GM18861 (cell line): ENCODE measurements around the gene TMEM254.
"Not testable (repeated sequence)": the region's sequence is repeated elsewhere in the genome, so short reads cannot be mapped to it uniquely, and the experiment has no call there.

Experiments
- ATAC-seq: cut with Tn5 transposase; IDR thresholded peaks from one replicate; pipeline ENCODE4 v1.9.1; 2021; ENCODE audit not compliant: unreplicated experiment

TMEM254 gene

DNA sequence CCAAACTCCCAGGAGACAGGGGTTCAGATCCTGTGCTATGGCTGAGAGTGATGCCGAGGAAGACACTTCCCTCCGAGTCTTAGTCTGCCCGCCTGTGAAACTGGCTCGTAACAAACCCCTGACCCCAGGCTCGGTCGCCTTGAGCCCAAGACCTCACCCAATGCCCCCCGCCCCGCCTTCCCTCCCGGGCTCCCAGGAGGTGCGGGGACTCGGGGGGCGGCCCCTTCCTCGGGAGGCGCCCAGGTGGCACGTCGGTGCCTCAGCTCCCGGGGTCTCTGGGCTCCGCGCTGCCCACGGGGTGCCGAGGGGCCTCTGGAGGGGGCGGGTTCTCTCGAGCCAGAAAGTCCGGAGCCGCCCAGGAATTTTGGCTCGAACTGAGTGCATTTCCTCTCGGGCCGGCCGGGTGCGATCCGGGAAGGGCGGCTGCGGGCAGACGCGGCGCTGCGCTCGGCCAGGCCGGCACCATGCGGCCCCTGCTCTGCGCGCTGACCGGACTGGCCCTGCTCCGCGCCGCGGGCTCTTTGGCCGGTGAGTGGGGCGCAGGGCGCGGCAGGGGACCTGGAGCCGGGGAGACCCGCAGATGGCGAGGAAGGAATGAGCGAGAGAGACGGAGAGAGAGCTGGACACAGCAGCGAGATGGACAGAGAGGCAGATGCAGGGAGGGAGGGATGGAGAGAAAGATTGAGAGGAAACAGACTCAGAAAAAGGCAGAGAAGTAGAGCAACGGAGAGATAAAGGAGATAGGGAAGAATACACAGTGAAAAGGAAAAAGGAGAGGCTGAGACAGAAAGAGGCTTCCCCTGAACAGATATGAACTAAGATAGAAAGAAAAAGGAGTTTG, 54.1 kb downstream of the TMEM254 start, which contains the start of gene PLAC9:
PLAC9 (plus strand) TSS at position 432 of the 841 bp plus-strand sequence; CDS start at position 465, 33 bp downstream.
- ATAC-seq: no peak

DNA sequence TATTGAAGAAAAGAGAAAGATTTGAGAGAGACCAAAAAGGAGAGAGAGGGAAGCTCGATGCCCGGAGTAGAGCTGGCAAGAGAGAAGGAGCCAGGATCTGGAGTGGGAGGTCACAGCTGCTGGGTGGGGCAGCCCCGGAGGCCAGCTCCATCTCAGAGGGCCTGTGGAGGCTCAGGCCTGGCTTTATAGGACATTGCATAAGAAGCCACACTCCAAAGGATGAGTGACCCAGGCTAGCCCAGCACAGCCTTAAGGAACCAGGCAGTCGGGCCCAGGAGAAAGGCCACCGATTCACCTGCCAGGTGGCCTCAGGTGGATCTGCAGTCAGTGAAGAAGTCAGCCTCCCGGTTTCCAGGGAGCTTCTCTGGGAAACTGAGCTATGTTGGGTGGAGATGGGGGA, 54.7 kb downstream of the TMEM254 start:
- no peak for ATAC-seq

DNA sequence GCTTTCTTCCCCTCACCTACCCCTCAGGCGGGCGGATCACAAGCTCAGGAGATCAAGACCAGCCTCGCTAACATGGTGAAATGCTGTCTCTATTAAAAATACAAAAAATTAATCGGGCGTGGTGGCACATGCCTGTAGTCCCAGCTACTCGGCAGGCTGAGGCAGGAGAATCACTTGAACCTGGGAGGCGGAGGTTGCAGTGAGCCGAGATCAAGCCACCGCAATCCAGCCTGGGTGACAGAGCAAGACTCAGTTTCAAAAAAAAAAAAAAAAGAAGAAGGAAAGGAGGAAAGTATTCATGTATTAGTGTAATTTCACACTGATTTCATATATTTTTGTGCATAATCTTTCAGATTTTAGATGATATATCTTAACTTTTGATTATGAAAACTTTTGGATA, 55.2 kb downstream of the TMEM254 start:
- ATAC-seq: not testable (repeated sequence)

DNA sequence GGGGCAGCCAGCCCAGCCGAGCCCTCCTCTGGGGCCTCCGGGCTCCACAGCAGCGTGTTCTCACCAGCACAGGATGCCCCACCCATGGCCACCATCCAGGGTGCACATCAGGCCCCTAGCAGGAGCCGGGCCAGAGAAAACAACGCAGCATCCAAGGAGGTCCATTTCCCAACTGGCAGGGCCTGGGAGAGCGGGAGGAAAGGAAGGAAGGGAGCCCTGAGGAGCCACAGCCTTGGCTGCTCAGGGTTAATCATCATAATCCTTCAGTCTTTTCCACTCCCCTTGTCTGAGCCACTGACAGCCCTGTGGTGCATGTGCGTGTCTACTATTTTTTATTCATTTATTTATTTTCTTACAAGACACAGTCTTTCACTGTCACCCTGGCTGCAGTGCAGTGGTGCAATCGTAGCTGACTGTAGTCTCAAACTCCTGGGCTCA, 57.7 kb downstream of the TMEM254 start:
- no peak for ATAC-seq

DNA sequence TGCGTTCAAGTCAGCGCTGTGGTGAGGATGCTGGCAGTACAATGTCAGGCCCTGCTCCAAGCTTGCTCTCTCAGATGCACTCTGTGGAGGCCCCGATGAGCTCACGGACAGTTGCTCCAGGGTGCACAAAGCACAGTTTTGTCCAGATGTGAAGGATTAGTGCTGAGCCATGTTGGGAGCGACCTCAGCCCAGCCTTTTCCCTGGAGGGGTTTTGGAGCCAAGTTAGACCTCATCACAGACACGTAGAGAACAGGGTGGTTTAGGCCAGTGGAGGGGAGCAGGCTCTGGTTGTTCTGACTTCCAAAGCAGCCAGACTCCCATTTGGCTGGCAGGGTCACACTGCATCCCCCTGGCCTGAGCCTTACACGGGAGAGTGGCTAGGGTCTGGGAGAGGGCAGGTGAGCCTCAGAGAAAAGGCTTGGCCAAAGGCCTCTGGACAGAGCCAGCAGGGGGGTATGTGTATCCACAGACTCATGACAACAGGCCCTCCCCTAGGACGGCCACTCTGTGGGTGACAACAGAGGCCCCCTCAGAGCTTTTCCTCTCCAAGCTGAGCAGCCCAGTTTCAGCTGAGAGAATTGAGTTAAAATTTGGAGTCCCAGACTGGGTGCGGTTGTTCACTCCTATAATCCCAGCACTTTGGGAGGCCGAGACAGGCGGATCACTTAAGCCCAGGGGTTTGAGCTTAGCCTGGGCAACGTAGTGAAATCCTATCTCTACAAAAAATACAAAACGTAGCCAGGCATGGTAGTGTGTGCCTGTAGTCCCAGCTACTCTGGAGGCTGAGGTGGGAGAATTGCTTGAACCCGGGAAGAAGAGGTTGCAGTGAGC, 58.8 kb downstream of the TMEM254 start:
- no peak for ATAC-seq

DNA sequence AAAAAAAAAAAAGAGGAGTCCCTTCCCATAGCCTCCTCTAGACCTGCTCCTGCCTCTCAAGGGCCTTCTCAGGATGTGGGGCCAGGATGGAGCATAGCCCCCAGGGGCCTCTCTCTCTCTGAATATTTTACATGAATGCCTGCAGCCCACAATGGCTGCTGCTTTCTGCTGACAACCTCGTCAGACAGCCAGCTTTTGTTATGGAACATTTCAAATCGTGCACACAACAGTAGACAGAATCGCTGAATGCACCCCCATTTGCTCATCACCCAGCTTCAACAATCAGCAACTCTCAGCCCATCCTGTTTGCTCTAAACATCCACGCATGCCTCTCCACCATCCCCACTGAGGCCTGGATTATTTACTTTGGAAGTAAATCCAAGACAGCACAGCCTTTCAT, 59.5 kb downstream of the TMEM254 start:
- ATAC-seq: no peak

DNA sequence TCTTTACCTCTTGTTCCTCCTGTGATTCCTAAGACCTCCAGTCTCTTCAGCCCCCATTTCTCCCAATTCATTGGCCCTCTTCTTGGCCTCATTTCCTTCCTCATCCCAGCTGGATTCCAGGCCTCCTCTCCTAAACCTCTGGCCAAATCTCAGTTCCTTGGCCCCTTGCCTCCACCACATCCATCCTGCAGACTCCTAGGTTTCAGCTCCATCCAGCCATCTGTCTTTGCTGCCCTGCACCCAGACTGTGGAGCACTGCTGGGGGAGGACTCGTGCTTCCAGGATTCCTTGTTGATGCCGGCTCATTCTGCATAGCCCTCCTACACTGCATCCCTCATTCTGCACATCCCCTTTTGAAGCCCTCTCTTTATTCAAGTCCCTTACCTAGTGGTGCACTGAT, 60.8 kb downstream of the TMEM254 start:
- ATAC-seq: no peak

DNA sequence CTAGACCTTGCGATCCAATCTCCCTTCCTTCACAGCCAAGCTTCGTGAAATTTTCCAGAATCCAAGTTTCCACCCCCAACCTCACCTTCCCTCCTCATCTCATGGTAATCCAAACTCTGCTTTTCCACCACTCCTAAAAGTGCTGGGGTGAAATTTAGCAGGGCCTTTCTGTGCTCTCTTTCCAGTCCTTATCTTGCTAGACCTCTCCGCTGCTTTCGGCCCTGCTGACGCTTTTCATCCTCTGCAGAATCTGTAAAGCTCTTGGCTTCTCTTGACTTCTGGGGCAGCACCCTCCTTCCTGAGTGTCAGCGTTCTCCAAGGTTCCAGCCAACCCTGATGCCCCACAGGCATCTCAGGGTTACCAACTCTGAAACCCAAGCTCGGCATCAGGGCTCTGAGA, 61.8 kb downstream of the TMEM254 start:
- no peak for ATAC-seq

DNA sequence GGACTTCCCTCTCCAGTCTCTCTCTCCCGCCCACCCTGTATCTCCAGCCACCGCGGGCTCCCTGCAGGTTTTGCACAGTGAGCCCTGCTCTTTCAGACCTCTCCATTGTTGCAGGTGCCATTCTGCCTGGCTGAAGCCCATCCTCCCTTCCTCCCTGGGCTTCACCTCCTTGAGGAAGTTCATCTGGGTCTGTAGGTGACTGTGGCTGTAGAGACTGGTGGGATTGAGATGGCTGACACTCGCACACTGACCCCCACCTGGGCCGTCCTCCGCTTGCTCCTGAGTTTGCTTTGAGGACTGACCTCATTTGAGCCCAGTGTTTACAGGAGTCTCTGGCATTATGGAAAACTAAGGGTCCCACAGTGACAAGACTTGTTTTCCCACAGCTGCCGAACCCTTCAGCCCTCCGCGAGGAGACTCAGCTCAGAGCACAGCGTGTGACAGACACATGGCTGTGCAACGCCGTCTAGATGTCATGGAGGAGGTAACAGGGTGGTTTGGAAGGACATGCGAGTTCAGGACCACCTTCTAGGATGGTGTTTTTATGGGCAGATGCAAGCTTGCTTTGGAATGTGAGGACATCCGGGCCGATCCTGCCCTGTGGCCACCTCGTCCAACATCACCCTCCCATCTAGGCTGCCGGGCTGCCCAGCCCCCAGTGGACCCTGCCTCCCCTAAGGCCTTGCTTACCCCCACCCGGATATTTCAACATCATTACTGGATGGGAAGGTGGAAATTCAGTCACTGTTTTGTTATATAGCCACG, 63.4 kb downstream of the TMEM254 start:
- ATAC-seq: no peak
